H1 (cell line): Measurements from ENCODE around the gene CALM3. TPM values are rescaled to one million over a fixed set of nuclear protein-coding genes. Genes with fewer than 3 reads are reported as not detected.

ENCODE experiments used
- CTCF ChIA-PET: fragments of 300-600 bp; sonication (Branson Sonifier 250); formaldehyde crosslinking; loops from one replicate; lab custom pipeline; 2021; ENCODE audit not compliant: partially characterized antibody; lab: Charles Lee
- POLR2A ChIA-PET: fragments of 300-600 bp; sonication (Branson Sonifier 250); formaldehyde crosslinking; loops from one replicate; lab custom pipeline; 2021; ENCODE audit warnings: inconsistent platforms; ENCODE audit not compliant: partially characterized antibody; lab: Charles Lee
- DNase-seq, 2 experiments: peaks; one replicate each; pipeline versions ENCODE4 v3.0.0 to v3.0.0-alpha.2; 2010 to 2022; ENCODE audit warnings: low spot score in 2 of 2, low read depth in 1 of 2, mixed read lengths in 1 of 2
- FAIRE-seq: peaks from 2 replicates; lab custom pipeline; 2011; peaks lifted over from hg19 to GRCh38; lab: Jason Lieb, UNC
- H2AFZ ChIP-seq: 2 replicates; pipeline ENCODE4 v1.8.1; 2012; ENCODE audit warnings: low read length, inconsistent platforms
- H2AK5ac ChIP-seq: 2 replicates; pipeline ENCODE4 v1.6.1; 2013; ENCODE audit warnings: low read depth, low read length
- H2BK120ac ChIP-seq: replicated peaks from 2 replicates; pipeline ENCODE3; 2013; ENCODE audit warnings: low read depth, low read length, inconsistent platforms
- H2BK12ac ChIP-seq: 2 replicates; pipeline ENCODE4 v1.6.1; 2013; ENCODE audit warnings: low read depth, low read length
- H2BK15ac ChIP-seq: 2 replicates; pipeline ENCODE4 v1.6.1; 2013; ENCODE audit warnings: low read length
- H2BK20ac ChIP-seq: 2 replicates; pipeline ENCODE4 v1.6.1; 2013; ENCODE audit warnings: low read length
- H2BK5ac ChIP-seq: 2 replicates; pipeline ENCODE4 v1.6.1; 2013; ENCODE audit warnings: low read depth, low read length
- H3K14ac ChIP-seq: 2 replicates; pipeline ENCODE4 v1.6.1; 2013; ENCODE audit warnings: inconsistent platforms; ENCODE audit not compliant: insufficient read length
- H3K18ac ChIP-seq: 2 replicates; pipeline ENCODE4 v1.6.1; 2013; ENCODE audit warnings: low read length; ENCODE audit errors: extremely low read depth
- H3K23ac ChIP-seq: 2 replicates; pipeline ENCODE4 v1.6.1; 2013; ENCODE audit warnings: inconsistent platforms; ENCODE audit not compliant: insufficient read length
- H3K23me2 ChIP-seq: 2 replicates; pipeline ENCODE4 v1.6.1; 2013; ENCODE audit warnings: low read depth, low read length
- H3K27ac ChIP-seq: 2 replicates; pipeline ENCODE4 v1.6.1; 2011; ENCODE audit warnings: low read depth, low read length, inconsistent platforms
- H3K27me3 ChIP-seq, 4 experiments: replicated peaks in 1 of 4; 1 replicate in 1 of 4; 2 replicates in 3 of 4; pipeline versions ENCODE4 v1.6.1 to v1.8.1; 2011 to 2013; ENCODE audit warnings: low read length in 3 of 4, mild to moderate bottlenecking in 3 of 4, inconsistent platforms in 2 of 4, mixed read lengths in 2 of 4, moderate library complexity in 1 of 4; ENCODE audit not compliant: control insufficient read depth in 3 of 4, insufficient read depth in 3 of 4; ENCODE audit errors: extremely low read depth in 1 of 4
- H3K36me3 ChIP-seq, 4 experiments: 2 replicates each; pipeline versions ENCODE4 v1.6.1 to v1.8.1; 2011 to 2013; ENCODE audit warnings: mild to moderate bottlenecking in 4 of 4, low read length in 3 of 4, moderate library complexity in 2 of 4, control low read depth in 1 of 4, inconsistent platforms in 1 of 4; ENCODE audit not compliant: insufficient read depth in 4 of 4, control insufficient read depth in 2 of 4
- H3K4ac ChIP-seq: replicated peaks from 2 replicates; pipeline ENCODE3; 2013; ENCODE audit warnings: low read length, low read depth, mixed read lengths, inconsistent platforms; ENCODE audit not compliant: insufficient read length
- H3K4me1 ChIP-seq, 4 experiments: replicated peaks in 1 of 4; 1 replicate in 1 of 4; 2 replicates in 3 of 4; pipeline versions ENCODE4 v1.6.1 to v1.8.1; 2011 to 2013; ENCODE audit warnings: low read length in 3 of 4, inconsistent platforms in 2 of 4, mixed read lengths in 1 of 4; ENCODE audit not compliant: insufficient read depth in 4 of 4, control insufficient read depth in 3 of 4
- H3K4me2 ChIP-seq, 2 experiments: 2 replicates each; pipeline versions ENCODE4 v1.6.1 to v1.8.1; 2011 to 2013; ENCODE audit warnings: low read depth in 2 of 2, low read length in 2 of 2, control low read depth in 1 of 2, inconsistent platforms in 1 of 2, mild to moderate bottlenecking in 1 of 2; ENCODE audit not compliant: insufficient read depth in 1 of 2
- H3K4me3 ChIP-seq, 4 experiments: fragments of 200-600, 300-600 bp in 1 of 4; sonication (generic), shearing (Covaris generic), sonication (Bioruptor Twin) in 1 of 4; 2 replicates each; pipeline versions ENCODE4 v1.5.1 to v1.8.1; 2011 to 2016; ENCODE audit warnings: low read length in 4 of 4, low read depth in 3 of 4, control low read depth in 2 of 4, inconsistent platforms in 2 of 4, mild to moderate bottlenecking in 2 of 4, mixed read lengths in 1 of 4, moderate library complexity in 1 of 4; ENCODE audit not compliant: insufficient read depth in 2 of 4; ENCODE audit errors: extremely low read depth in 1 of 4
- H3K56ac ChIP-seq: replicated peaks from 2 replicates; pipeline ENCODE3; 2013; ENCODE audit warnings: low read depth, mild to moderate bottlenecking, mixed read lengths, low read length, inconsistent platforms; ENCODE audit not compliant: insufficient read length
- H3K79me1 ChIP-seq: 2 replicates; pipeline ENCODE4 v1.6.1; 2013; ENCODE audit warnings: low read depth, low read length, control low read depth
- H3K79me2 ChIP-seq, 2 experiments: 2 replicates each; pipeline versions ENCODE4 v1.6.1 to v1.8.1; 2012 to 2013; ENCODE audit warnings: low read length in 2 of 2, mild to moderate bottlenecking in 2 of 2, inconsistent platforms in 1 of 2; ENCODE audit not compliant: insufficient read depth in 2 of 2, control insufficient read depth in 1 of 2
- H3K9ac ChIP-seq, 4 experiments: replicated peaks in 1 of 4; 1 replicate in 1 of 4; 2 replicates in 3 of 4; pipeline versions ENCODE4 v1.6.1 to v1.8.1; 2011 to 2013; ENCODE audit warnings: low read depth in 3 of 4, low read length in 3 of 4, control low read depth in 2 of 4, mild to moderate bottlenecking in 2 of 4, moderate library complexity in 2 of 4, inconsistent platforms in 1 of 4; ENCODE audit errors: extremely low read depth in 1 of 4
- H3K9me3 ChIP-seq, 2 experiments: 2 replicates each; pipeline versions ENCODE4 v1.6.1 to v1.8.1; 2012 to 2013; ENCODE audit warnings: mild to moderate bottlenecking in 2 of 2, moderate library complexity in 2 of 2, control low read depth in 1 of 2, inconsistent platforms in 1 of 2, low read depth in 1 of 2, low read length in 1 of 2, mixed read lengths in 1 of 2; ENCODE audit not compliant: insufficient read depth in 2 of 2
- H4K20me1 ChIP-seq, 2 experiments: replicated peaks in 1 of 2; 2 replicates each; pipeline versions ENCODE3 to v1.8.1; 2011 to 2013; ENCODE audit warnings: inconsistent platforms in 2 of 2, low read length in 2 of 2, mild to moderate bottlenecking in 1 of 2; ENCODE audit not compliant: insufficient read depth in 2 of 2, control insufficient read depth in 1 of 2
- H4K5ac ChIP-seq: 2 replicates; pipeline ENCODE4 v1.6.1; 2013; ENCODE audit warnings: low read length, low read depth, mixed read lengths, inconsistent platforms; ENCODE audit not compliant: insufficient read length
- H4K8ac ChIP-seq: 2 replicates; pipeline ENCODE4 v1.8.0; 2013; ENCODE audit warnings: mild to moderate bottlenecking, moderate library complexity, low read length, inconsistent platforms; ENCODE audit not compliant: insufficient read depth; ENCODE audit errors: extremely low read depth
- H4K91ac ChIP-seq: replicated peaks from 2 replicates; pipeline ENCODE3; 2013; ENCODE audit warnings: low read length, mixed read lengths, inconsistent platforms; ENCODE audit not compliant: insufficient read length
- BRCA1 ChIP-seq: IDR thresholded peaks from 2 replicates; pipeline ENCODE4 v1.6.1; 2012; ENCODE audit warnings: low read depth, low read length, improper control_type of control experiment
- CBX5 ChIP-seq: fragments of 300-800, 300-1000 bp; sonication (generic); IDR thresholded peaks from 2 replicates; pipeline ENCODE4 v1.7.1; 2016; ENCODE audit warnings: antibody characterized with exemption, low read length, low read depth
- CEBPB ChIP-seq: IDR thresholded peaks from 2 replicates; pipeline ENCODE4 v1.6.1; 2012; ENCODE audit warnings: low read depth, low read length
- CREB1 ChIP-seq: IDR thresholded peaks from 2 replicates; pipeline ENCODE4 v1.6.1; 2012; ENCODE audit warnings: inconsistent platforms
- EGR1 ChIP-seq: IDR thresholded peaks from 2 replicates; pipeline ENCODE4 v1.6.1; 2011; ENCODE audit warnings: low read depth, low read length, borderline replicate concordance
- EZH2 ChIP-seq: fragments of 200-600 bp; sonication (generic); IDR thresholded peaks from 2 replicates; pipeline ENCODE4 v1.7.1; 2012; ENCODE audit warnings: low read depth, mild to moderate bottlenecking, moderate library complexity, low read length, inconsistent platforms; ENCODE audit not compliant: severe bottlenecking
- RXRA ChIP-seq: IDR thresholded peaks from 2 replicates; pipeline ENCODE4 v1.6.1; 2011; ENCODE audit warnings: low read depth, mild to moderate bottlenecking, low read length, moderate library complexity; ENCODE audit not compliant: insufficient read depth
- SAP30 ChIP-seq: fragments of 300-600 bp; sonication (generic); IDR thresholded peaks from 2 replicates; pipeline ENCODE4 v1.7.1; 2012; ENCODE audit warnings: low read length, moderate library complexity, mild to moderate bottlenecking, inconsistent platforms; ENCODE audit not compliant: insufficient read depth, insufficient replicate concordance
- SIN3A ChIP-seq, 2 experiments: IDR thresholded peaks in 1 of 2; conservative IDR thresholded peaks in 1 of 2; 2 replicates each; pipeline ENCODE4 v1.6.1; 2011 to 2012; ENCODE audit warnings: low read length in 2 of 2, improper control_type of control experiment in 1 of 2, low read depth in 1 of 2, mild to moderate bottlenecking in 1 of 2
- SP1 ChIP-seq: IDR thresholded peaks from 2 replicates; pipeline ENCODE4 v1.6.1; 2011; ENCODE audit warnings: low read depth, low read length
- SP4 ChIP-seq: IDR thresholded peaks from 2 replicates; pipeline ENCODE4 v1.6.1; 2012; ENCODE audit warnings: low read length, inconsistent platforms
- SRF ChIP-seq: IDR thresholded peaks from 2 replicates; pipeline ENCODE4 v1.6.1; 2011; ENCODE audit warnings: mild to moderate bottlenecking, low read depth, low read length, moderate library complexity
- YY1 ChIP-seq: IDR thresholded peaks from 2 replicates; pipeline ENCODE4 v1.6.1; 2011; ENCODE audit warnings: low read depth, mild to moderate bottlenecking, low read length
- WGBS, 2 experiments: shearing (Covaris generic) in 1 of 2; methylation state at CpG; one replicate each; pipeline versions ENCODE4 v1.1.6 to v1.1.7; 2013 to 2015; ENCODE audit warnings: low lambda C conversion rate in 2 of 2, mixed read lengths in 2 of 2, inconsistent platforms in 1 of 2, low coverage in 1 of 2, missing lambda C conversion rate in 1 of 2; ENCODE audit not compliant: insufficient replicate concordance in 2 of 2, insufficient coverage in 1 of 2, insufficient read length in 1 of 2; ENCODE audit errors: extremely low coverage in 1 of 2, missing lambda C conversion rate in 1 of 2; 5-methylcytosine and 5-hydroxymethylcytosine counted together
- polyA plus RNA-seq, 7 experiments: library from polyadenylated mRNA; depleted of rRNA in 3 of 7; stranded (reverse) in 5 of 7; unstranded in 2 of 7; fragments of >200 nt in 5 of 7; fragments of 200-250 nt in 2 of 7; gene quantifications; 1 replicate in 5 of 7; 2 replicates in 1 of 7; 4 replicates in 1 of 7; pipeline versions ENCODE4 v1.2.1 to v1.2.3, GENCODE V29; 2011 to 2013; ENCODE audit warnings: missing spikeins in 2 of 7, mixed read lengths in 2 of 7
- total RNA-seq: library from RNA; stranded (reverse); fragmentation: NEBNext Ultra II Directional; extraction: Animal tissue kit (Norgen Biotek cat#: 25700); gene quantifications from 2 replicates; pipeline ENCODE4 v1.2.1, GENCODE V29; 2021
- TF ChIP-seq, protein P1 (sequence below): IDR thresholded peaks from 2 replicates; pipeline ENCODE4 v1.6.1; 2012; ENCODE audit warnings: inconsistent platforms

CALM3 gene
- total and polyA plus RNA-seq, 2 of the 8 experiments (the other 6 are each of a cell fraction or from before 2014, with no cell fraction given) = 315 to 326 TPM

GRCh38 chr19:46618670-46619231, 17.6 kb downstream of the CALM3 start:
- Histone ChIP-seq H4K91ac (no peak overlapping the region), H2BK5ac (no peak overlapping the region), H3K9ac (no peak overlapping the region), H3K4ac (no peak overlapping the region), H2BK12ac (no peak overlapping the region), H3K9me3 (no peaks in the 10 kb centered on the region), H2BK15ac (no peak overlapping the region), H3K27me3 (no peaks in the 10 kb centered on the region), H4K8ac (no peak overlapping the region), H4K20me1 (no peaks in the 10 kb centered on the region), H3K4me1 (peaks cover 0 to 7% (median 3%) of the 10 kb centered on the region in 4 experiments; a peak in 4 of 7 replicates), H3K56ac (no peak overlapping the region), H4K5ac (no peak overlapping the region), H3K14ac (no peak overlapping the region), H3K79me1 (no peaks in the 10 kb centered on the region), H3K18ac (no peak overlapping the region), H2AFZ (no peak overlapping the region), H3K4me2 (no peak overlapping the region), H3K4me3 (no peak overlapping the region), H2BK20ac (no peak overlapping the region), H3K27ac (no peak overlapping the region), H3K23me2 (no peaks in the 10 kb centered on the region), H3K23ac (no peak overlapping the region), H3K79me2 (no peaks in the 10 kb centered on the region), H2AK5ac (no peak overlapping the region), H3K36me3 (no peaks in the 10 kb centered on the region), H2BK120ac (no peak overlapping the region)
- FAIRE-seq (no peak), DNase-seq (no peak)
- 97% methylated on average over 9 of the region's 9 CpGs; no CpG with 5 or more reads in 1 of the 2 experiments for WGBS, 2 experiments
- ChIA-PET POLR2A (interaction anchor here (0.6 to 0.9 kb wide), 2 partner anchors 16 to 76 kb away, joined by 3 to 4 read pairs; no protein-coding TSS in a partner anchor), CTCF (interaction anchor here (1.2 to 15.6 kb wide), 5 partner anchors 9 to 135 kb away, joined by 3 to 341 read pairs (median 27); partner anchors contain the start of genes DACT3 and PTGIR)
- TF ChIP-seq YY1 (no peak), SRF (no peak), SIN3A (conservative IDR thresholded peaks at IDR 0.05 in 1 of 2, IDR thresholded peaks at IDR 0.05 in 1 of 2; ENCODE audit: low read depth in 1 of 2, low read length in 2 of 2) (no peak), CREB1 (no peak), BRCA1 (no peak), RXRA (no peak), CEBPB (no peak), EZH2 (no peak), SAP30 (no peak), SP1 (no peak), CBX5 (no peak), SP4 (no peak), EGR1 (no peak)
- TF ChIP-seq, protein P1, sequence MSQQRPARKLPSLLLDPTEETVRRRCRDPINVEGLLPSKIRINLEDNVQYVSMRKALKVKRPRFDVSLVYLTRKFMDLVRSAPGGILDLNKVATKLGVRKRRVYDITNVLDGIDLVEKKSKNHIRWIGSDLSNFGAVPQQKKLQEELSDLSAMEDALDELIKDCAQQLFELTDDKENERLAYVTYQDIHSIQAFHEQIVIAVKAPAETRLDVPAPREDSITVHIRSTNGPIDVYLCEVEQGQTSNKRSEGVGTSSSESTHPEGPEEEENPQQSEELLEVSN = no peak
